GM18861 (cell line): ENCODE data around the gene ZMYM3.
"Not testable (repeated sequence)": the region's sequence is repeated elsewhere in the genome, so short reads cannot be mapped to it uniquely, and the experiment has no call there.

Experiments
- ATAC-seq: cut with Tn5 transposase; IDR thresholded peaks from one replicate; pipeline ENCODE4 v1.9.1; 2021; ENCODE audit not compliant: unreplicated experiment

Gene ZMYM3

GRCh38 chrX:71254092-71254963 lies at the start of gene ZMYM3:
Gene ZMYM3 (minus strand): TSS chrX:71254140. CDS start chrX:71253255, 885 bp downstream.
- peak; percentile 71 for ATAC-seq

- no peak for ATAC-seq
These were observed 48.7 kb upstream of the ZMYM3 start for GRCh38 chrX:71302461-71303213.

- no peak for ATAC-seq
These were observed 47.4 kb upstream of the ZMYM3 start, which contains the start of gene ITGB1BP2 for GRCh38 chrX:71301195-71301924. Gene ITGB1BP2 (plus strand): TSS chrX:71301750. CDS start chrX:71301807, 57 bp downstream.

GRCh38 chrX:71300495-71300894 lies 46.6 kb upstream of the ZMYM3 start:
- not testable (repeated sequence) for ATAC-seq

- ATAC-seq: not testable (repeated sequence)
These were observed 46.1 kb upstream of the ZMYM3 start for GRCh38 chrX:71300064-71300463.

DNA sequence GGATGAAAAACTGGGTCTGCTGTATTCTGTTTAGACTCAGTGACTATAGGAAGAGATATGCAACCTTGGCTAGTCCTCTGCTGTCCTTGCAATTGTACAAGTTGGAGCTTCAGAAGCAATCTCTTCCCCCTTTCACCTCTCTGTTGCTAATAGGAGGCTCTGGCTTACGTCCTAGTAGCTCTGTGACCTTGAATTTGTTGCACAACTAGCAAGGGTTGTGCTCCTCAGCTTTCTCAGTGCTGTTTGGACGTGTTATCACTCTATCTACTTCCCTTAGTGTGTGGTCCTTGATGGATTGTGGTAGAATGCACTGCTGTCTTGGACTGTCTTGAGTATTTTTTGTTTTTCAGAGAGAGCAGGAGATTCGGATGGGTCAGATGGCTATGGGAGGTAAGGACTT lies 44.2 kb upstream of the ZMYM3 start:
- ATAC-seq: no peak

DNA sequence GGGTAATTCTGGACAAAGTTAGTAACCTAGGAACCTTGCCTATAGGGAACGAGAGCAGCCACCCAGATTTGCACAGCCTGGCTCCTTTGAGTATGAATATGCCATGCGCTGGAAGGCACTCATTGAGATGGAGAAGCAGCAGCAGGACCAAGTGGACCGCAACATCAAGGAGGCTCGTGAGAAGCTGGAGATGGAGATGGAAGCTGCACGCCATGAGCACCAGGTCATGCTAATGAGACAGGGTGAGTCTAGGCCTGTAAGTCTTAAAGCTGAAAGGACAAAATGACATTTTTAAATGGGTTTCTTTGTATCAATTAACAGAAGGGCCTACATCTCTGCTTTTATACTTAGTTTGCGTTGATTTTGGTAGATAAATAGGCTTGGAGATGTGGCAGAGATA lies 42.9 kb upstream of the ZMYM3 start:
- no peak for ATAC-seq

GRCh38 chrX:71292669-71293365 lies 38.9 kb upstream of the ZMYM3 start:
- no peak for ATAC-seq

DNA sequence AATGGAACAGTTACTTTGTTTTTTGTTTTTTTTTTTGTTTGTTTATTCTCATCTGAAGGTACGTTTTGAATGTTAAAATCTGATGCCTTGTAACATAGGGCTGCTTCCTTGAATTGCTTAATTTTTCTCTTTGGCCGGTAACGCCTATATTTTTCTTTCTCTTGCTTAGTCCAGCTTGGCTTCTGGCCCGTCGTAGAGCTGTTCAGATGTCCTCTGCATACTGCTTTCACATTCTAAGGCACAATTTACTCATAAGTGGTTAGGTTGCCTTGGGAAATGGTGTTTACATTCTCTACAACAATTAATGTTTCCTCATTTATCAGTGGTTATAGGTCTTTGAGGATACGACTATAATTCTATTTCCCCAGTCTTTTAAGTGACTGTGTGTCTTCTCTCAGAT lies 37.4 kb upstream of the ZMYM3 start:
- no peak for ATAC-seq

DNA sequence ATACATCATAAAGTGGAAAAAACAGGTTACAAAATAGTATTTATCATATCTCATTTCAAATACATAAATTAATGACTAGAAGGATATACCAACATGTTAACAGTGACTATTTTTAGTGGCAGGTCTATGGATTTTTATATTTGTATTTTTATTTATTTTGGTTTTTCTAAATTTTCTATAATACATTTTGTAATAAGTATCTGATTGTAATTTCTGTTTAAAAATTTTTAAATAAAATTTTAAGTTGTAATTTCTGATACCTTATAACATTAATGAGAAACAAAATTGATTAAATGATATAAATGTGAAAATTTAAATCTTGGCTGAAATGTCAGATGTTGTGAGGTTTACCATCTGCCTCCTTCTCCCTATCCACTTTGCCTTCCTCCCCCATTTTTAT lies 32.0 kb upstream of the ZMYM3 start:
- no peak for ATAC-seq

DNA sequence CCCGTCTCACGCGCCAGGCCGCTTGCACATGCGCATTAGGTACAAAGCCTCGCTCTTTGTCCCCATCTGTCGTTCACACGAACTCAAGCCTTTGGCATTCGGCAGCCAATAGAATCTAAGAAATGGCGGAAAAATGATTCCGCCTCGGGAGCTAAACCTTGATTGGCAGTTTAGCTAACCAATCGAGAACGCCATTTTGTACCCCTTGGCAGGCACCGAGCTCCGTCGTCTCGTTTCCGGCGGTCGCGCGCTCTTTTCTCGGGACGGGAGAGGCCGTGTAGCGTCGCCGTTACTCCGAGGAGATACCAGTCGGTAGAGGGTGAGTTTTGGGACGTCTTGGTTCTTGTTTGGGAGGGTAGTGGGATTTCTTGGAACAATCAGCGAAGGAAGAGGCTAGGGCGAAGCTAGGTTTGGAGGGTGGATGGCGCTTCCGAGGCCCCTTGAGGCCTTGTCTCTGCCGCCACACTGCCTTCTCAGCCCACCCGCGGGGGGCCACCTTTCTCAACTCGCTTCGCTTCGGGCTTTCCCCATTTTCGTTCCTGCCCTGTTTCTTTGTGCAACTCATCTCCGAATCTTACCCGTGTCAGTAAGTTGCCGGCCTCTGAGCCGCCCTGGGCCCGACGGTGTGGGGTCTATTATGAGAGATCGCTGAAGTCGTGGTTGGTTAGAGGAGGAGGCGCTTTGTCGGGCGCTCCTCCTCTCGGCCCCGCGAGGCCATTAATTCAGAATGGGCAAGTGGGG lies 29.6 kb upstream of the ZMYM3 start, which contains the start of gene NONO:
NONO (plus strand) TSS at position 233 of the 741 bp plus-strand sequence. CDS start 7,003 bp downstream, outside the sequence.
- peak; percentile 88 for ATAC-seq

DNA sequence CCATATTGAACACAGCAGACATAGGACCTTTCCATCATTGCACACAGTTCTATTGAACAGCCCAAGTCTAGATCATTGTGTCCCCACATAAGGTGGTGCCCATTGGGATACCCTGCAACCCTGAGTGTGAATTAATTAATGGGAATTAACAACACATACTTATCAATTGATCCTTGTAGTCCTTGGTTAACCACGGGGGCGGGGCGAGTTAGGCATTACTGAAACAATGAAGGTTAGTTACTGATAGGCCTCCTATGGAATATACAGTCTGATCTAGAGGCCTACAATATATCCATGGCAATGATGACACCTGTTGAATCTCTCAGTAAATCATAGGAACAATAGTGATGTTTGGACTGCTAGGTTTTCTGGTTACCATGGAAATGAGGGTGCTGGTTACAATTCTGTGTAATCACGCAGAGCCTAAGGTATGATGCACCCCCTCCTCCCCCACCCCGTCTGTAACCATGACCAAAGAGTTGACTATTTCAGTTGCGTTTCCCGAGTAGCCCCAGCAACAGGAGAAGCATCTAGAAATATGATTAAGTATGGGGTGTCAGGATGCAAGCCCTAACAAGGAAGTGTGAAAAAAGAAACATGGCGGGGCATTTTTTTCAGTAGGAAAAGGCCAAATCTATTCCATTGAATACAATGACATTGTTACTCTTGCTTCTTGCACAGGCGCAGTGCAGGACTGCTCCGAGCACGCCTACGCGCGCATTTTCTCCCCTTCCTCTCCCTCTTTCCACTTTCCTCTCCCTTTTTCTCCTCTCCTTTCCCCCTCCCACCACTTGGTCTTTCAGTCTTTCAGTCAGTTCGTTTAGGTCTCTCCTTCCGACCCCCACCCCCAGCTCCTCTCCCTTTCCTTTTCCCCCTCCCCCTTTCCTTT lies 28.8 kb upstream of the ZMYM3 start:
- peak; percentile 13 for ATAC-seq

GRCh38 chrX:71281300-71281699 lies 27.4 kb upstream of the ZMYM3 start:
- ATAC-seq: not testable (repeated sequence)

GRCh38 chrX:71272313-71272712 lies 18.4 kb upstream of the ZMYM3 start:
- ATAC-seq: not testable (repeated sequence)

DNA sequence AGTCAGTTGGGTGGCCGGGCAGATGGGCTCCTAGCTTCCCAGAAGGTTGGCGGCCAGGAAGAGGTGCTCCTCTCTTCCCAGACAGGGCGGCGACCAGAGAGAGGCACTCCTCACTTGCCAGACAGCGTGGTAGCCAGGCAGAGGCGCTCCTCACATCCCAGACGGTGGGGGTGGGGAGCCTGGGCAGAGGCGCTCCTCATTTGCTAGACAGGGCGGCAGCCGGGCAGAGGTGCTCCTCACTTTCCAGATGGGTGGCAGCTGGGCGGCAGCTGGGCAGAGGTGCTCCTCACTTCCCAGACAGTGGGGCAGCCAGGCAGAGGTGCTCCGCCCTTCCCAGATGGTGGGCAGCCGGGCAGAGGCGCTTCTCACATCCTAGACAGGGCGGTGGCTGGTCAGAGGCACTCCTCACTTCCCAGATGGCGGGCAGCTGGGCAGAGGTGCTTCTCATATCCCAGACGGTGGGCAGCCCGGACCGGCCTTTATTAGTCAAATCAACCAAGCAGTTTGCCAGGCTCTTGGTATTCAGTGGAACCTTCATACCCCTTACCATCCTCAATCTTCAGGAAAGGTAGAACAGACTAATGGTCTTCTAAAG lies 16.0 kb upstream of the ZMYM3 start:
- no peak for ATAC-seq

DNA sequence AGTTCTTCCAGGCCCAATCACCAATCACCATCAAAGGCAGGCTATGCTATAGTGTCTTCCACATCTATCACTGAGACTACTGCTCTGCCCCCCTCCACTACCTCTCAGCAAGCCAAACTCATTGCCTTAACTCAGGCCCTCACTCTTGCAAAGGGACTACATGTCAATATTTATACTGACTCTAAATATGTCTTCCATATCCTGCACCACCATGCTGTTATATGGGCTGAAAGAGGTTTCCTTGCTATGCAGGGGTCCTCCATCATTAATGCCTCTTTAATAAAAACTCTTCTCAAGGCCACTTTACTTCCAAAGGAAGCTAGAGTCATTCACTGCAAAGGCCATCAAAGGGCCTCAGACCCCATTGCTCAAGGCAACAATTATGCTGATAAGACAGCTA lies 14.7 kb upstream of the ZMYM3 start:
- ATAC-seq: not testable (repeated sequence)

DNA sequence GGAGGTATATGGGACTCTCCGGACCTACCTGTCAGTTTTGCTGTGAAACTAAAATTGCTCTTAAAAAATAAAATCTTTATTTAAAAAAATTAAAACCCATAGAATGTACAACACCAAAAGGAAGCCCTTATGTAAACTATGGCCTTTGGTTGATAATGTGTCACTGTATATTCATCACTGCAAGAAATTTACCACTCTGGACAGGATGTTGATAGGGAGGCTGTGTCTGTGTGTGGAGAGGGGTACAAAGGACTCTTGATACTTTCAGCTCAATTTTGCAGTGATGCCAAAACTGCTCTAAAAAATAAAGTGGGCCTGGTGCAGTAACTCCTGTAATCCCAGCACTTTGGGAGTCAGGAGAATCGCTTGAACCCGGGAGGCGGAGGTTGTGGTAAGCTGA lies 2.9 kb upstream of the ZMYM3 start:
- ATAC-seq: no peak

- no peak for ATAC-seq
These were observed 2.1 kb upstream of the ZMYM3 start for GRCh38 chrX:71256051-71256450.
